Stimulated activated memory B cell treated with anti-CD40 and anti-IgM and Interleukin-4, amounts not matched to agents 10 μg/mL and 1 μg/mL and 100 μg/mL, for 72 hours (primary cell): ENCODE data around the gene MAD1L1.
A peak's percentile ranks its signal among the peaks of the same experiment; 100 is the strongest.

Experiments
- ATAC-seq: fragments of 150-1000 bp; cut with Tn5 transposase; 2 replicates; pipeline ENCODE4 v1.10.0; 2021
- H3K27ac Mint-ChIP-seq: one replicate; pipeline ENCODE4 v1.8.0; 2022; ENCODE audit warnings: mild to moderate bottlenecking, mixed read lengths
- H3K27me3 Mint-ChIP-seq: one replicate; pipeline ENCODE4 v1.8.0; 2022; ENCODE audit warnings: mixed read lengths
- H3K36me3 Mint-ChIP-seq: one replicate; pipeline ENCODE4 v1.8.0; 2022; ENCODE audit warnings: mixed read lengths
- H3K4me1 Mint-ChIP-seq: one replicate; pipeline ENCODE4 v1.8.0; 2022; ENCODE audit warnings: mixed read lengths
- H3K4me3 Mint-ChIP-seq: one replicate; pipeline ENCODE4 v1.8.0; 2022; ENCODE audit warnings: mild to moderate bottlenecking, moderate library complexity, mixed read lengths
- H3K9me3 Mint-ChIP-seq: one replicate; pipeline ENCODE4 v1.8.0; 2022; ENCODE audit warnings: mixed read lengths

The MAD1L1 gene

GRCh38 chr7:1924258-1924817, 308.4 kb downstream of the MAD1L1 start:
- no peaks in the 10 kb centered on the region for H3K27me3 Mint-ChIP-seq
- H3K4me3 Mint-ChIP-seq, result no peak overlapping the region
- H3K9me3 Mint-ChIP-seq, result no peaks in the 10 kb centered on the region
- no peak for ATAC-seq
- H3K4me1 Mint-ChIP-seq, result peaks cover 64% of the 10 kb centered on the region
- H3K27ac Mint-ChIP-seq, result peak overlapping the region; percentile 72
- peaks cover 42% of the 10 kb centered on the region for H3K36me3 Mint-ChIP-seq

- ATAC-seq, result no peak
- Mint-ChIP-seq H3K27me3 (no peaks in the 10 kb centered on the region), H3K27ac (peak overlapping the region; percentile 72), H3K9me3 (no peaks in the 10 kb centered on the region), H3K36me3 (peaks cover 45% of the 10 kb centered on the region), H3K4me1 (peaks cover 68% of the 10 kb centered on the region), H3K4me3 (no peak overlapping the region)
These were observed 309.1 kb downstream of the MAD1L1 start for GRCh38 chr7:1923409-1924257.

- Mint-ChIP-seq H3K36me3 (peaks cover 45% of the 10 kb centered on the region), H3K27me3 (no peaks in the 10 kb centered on the region), H3K4me1 (peaks cover 61% of the 10 kb centered on the region), H3K9me3 (no peaks in the 10 kb centered on the region), H3K27ac (no peak overlapping the region), H3K4me3 (no peak overlapping the region)
- ATAC-seq, result no peak
These were observed 309.9 kb downstream of the MAD1L1 start for GRCh38 chr7:1922870-1923236.

- no peak for ATAC-seq
These were observed 310.5 kb downstream of the MAD1L1 start for GRCh38 chr7:1922071-1922869.

GRCh38 chr7:1920881-1921280, 311.9 kb downstream of the MAD1L1 start:
- Mint-ChIP-seq H3K36me3 (peaks cover 34% of the 10 kb centered on the region), H3K27ac (peak overlapping the region; percentile 87), H3K4me3 (no peak overlapping the region), H3K4me1 (peaks cover 44% of the 10 kb centered on the region), H3K9me3 (no peaks in the 10 kb centered on the region), H3K27me3 (no peaks in the 10 kb centered on the region)
- no peak for ATAC-seq

More at GRCh38 chr7:1922071-1922869, 310.5 kb downstream of the MAD1L1 start:
- Mint-ChIP-seq H3K27me3 (no peaks in the 10 kb centered on the region), H3K4me3 (no peak overlapping the region), H3K9me3 (no peaks in the 10 kb centered on the region), H3K4me1 (peaks cover 58% of the 10 kb centered on the region), H3K36me3 (peaks cover 43% of the 10 kb centered on the region), H3K27ac (no peak overlapping the region)

- H3K27ac Mint-ChIP-seq, result peak overlapping the region; percentile 87
- H3K9me3 Mint-ChIP-seq, result no peaks in the 10 kb centered on the region
- peaks cover 38% of the 10 kb centered on the region for H3K4me1 Mint-ChIP-seq
- ATAC-seq, result peak; percentile 93
- peaks cover 30% of the 10 kb centered on the region for H3K36me3 Mint-ChIP-seq
- H3K4me3 Mint-ChIP-seq, result peak overlapping the region; percentile 70
- H3K27me3 Mint-ChIP-seq, result no peaks in the 10 kb centered on the region
These were observed 312.5 kb downstream of the MAD1L1 start for GRCh38 chr7:1920266-1920681.

GRCh38 chr7:1919539-1920265, 313.0 kb downstream of the MAD1L1 start:
- Mint-ChIP-seq H3K4me3 (peak overlapping the region; percentile 70), H3K9me3 (no peaks in the 10 kb centered on the region), H3K36me3 (peaks cover 35% of the 10 kb centered on the region), H3K27ac (peak overlapping the region; percentile 87), H3K27me3 (no peaks in the 10 kb centered on the region), H3K4me1 (peaks cover 33% of the 10 kb centered on the region)
- ATAC-seq, result peak; percentile 44

GRCh38 chr7:1918881-1919525, 313.7 kb downstream of the MAD1L1 start:
- Mint-ChIP-seq H3K36me3 (peaks cover 29% of the 10 kb centered on the region), H3K4me1 (peaks cover 26% of the 10 kb centered on the region), H3K9me3 (no peaks in the 10 kb centered on the region), H3K27me3 (no peaks in the 10 kb centered on the region), H3K27ac (peak overlapping the region; percentile 87), H3K4me3 (no peak overlapping the region)
- ATAC-seq, result no peak

GRCh38 chr7:1918063-1918645, 314.6 kb downstream of the MAD1L1 start:
- no peak for ATAC-seq
- Mint-ChIP-seq H3K4me1 (peaks cover 25% of the 10 kb centered on the region), H3K4me3 (no peak overlapping the region), H3K36me3 (peaks cover 22% of the 10 kb centered on the region), H3K27me3 (no peaks in the 10 kb centered on the region), H3K27ac (no peak overlapping the region), H3K9me3 (no peaks in the 10 kb centered on the region)

- no peak overlapping the region for H3K4me3 Mint-ChIP-seq
- no peaks in the 10 kb centered on the region for H3K9me3 Mint-ChIP-seq
- H3K36me3 Mint-ChIP-seq, result peaks cover 17% of the 10 kb centered on the region
- no peak overlapping the region for H3K27ac Mint-ChIP-seq
- H3K27me3 Mint-ChIP-seq, result no peaks in the 10 kb centered on the region
- H3K4me1 Mint-ChIP-seq, result peaks cover 30% of the 10 kb centered on the region
- ATAC-seq, result no peak
These were observed 315.3 kb downstream of the MAD1L1 start for GRCh38 chr7:1917221-1918062.

- no peak for ATAC-seq
- Mint-ChIP-seq H3K27me3 (no peaks in the 10 kb centered on the region), H3K4me1 (peaks cover 30% of the 10 kb centered on the region), H3K36me3 (peaks cover 26% of the 10 kb centered on the region), H3K4me3 (no peak overlapping the region), H3K9me3 (no peaks in the 10 kb centered on the region), H3K27ac (no peak overlapping the region)
These were observed 316.2 kb downstream of the MAD1L1 start for GRCh38 chr7:1916601-1916970.

- Mint-ChIP-seq H3K4me3 (no peak overlapping the region), H3K36me3 (peaks cover 29% of the 10 kb centered on the region), H3K4me1 (peaks cover 30% of the 10 kb centered on the region), H3K27me3 (no peaks in the 10 kb centered on the region), H3K9me3 (no peaks in the 10 kb centered on the region), H3K27ac (no peak overlapping the region)
- ATAC-seq, result no peak
These were observed 316.7 kb downstream of the MAD1L1 start for GRCh38 chr7:1915956-1916600.

GRCh38 chr7:1915326-1915725, 317.4 kb downstream of the MAD1L1 start:
- Mint-ChIP-seq H3K4me1 (peaks cover 22% of the 10 kb centered on the region), H3K9me3 (no peaks in the 10 kb centered on the region), H3K36me3 (peaks cover 25% of the 10 kb centered on the region), H3K27me3 (no peaks in the 10 kb centered on the region), H3K27ac (peak overlapping the region; percentile 32), H3K4me3 (no peak overlapping the region)
- no peak for ATAC-seq
